G401.6 (cell line): ENCODE results near the gene SAT1.

Experiments
- FAIRE-seq: peaks from 2 replicates; lab custom pipeline; 2012; peaks lifted over from hg19 to GRCh38; lab: Jason Lieb, UNC

The SAT1 gene

DNA sequence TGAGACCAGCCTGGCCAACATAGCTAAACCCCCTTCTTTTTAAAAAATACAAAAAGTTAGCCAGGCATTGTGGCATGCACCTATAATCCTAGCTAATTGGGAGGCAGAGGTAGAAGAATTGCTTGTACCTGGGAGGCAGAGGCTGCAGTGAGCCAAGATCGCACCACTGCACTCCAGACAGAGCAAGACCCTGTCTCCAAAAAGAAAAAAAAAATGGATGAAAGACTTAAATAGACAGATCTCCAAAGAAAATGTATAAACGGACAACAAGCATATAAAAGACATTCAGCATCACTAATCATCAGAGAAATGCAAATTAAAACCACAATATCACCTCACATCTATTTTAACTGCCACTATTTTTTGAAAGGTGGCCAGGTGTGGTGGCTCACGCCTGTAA, 6.6 kb upstream of the SAT1 start:
- no peak for FAIRE-seq

- peak; percentile 50 for FAIRE-seq
Observed at GRCh38 chrX:23779025-23779424, 3.9 kb upstream of the SAT1 start.

- FAIRE-seq: no peak
Observed at GRCh38 chrX:23782455-23782854, 518 bp upstream of the SAT1 start.

- FAIRE-seq: no peak
Observed at GRCh38 chrX:23783589-23784469, 856 bp downstream of the SAT1 start.

DNA sequence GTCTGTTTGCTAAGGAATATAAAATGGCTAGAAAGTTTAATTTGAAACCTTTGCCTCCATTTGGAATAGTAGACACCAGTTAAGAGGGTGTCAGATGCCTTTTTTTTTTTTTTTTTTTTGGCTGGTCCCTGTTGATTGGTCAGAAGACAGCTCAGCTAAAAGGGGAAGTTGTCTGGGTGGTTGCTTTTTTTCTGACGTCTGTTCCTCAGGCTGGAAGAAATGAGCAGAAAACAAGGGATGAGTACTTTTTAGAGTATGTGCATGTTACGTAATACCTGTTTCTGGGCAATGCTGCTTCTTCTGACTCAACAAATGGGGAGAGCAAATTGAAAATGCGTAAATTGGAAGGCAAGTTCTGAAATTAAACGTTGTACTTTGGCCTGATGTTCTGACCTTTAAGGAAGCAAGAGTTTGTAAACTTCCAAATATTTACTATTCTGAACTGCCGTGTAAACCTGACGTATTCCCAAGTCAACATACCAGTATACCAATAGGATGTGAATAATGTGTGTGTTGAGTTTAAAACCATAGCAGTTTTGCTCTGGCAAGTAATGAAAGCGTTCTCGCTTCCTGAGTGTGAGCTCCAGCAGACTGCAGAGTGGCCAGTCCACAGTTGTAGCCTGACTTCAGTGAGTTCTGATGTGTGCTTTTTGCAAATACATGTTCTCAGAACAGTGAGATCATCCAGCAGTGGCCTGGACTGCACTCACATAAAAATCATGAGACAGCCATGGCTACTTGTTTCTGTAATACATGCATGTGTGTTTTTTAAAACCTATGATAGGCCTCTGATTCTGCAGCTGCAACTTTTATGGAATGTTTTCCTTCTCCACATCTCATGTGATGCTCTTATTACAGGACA, 1.7 kb downstream of the SAT1 start:
- no peak for FAIRE-seq

DNA sequence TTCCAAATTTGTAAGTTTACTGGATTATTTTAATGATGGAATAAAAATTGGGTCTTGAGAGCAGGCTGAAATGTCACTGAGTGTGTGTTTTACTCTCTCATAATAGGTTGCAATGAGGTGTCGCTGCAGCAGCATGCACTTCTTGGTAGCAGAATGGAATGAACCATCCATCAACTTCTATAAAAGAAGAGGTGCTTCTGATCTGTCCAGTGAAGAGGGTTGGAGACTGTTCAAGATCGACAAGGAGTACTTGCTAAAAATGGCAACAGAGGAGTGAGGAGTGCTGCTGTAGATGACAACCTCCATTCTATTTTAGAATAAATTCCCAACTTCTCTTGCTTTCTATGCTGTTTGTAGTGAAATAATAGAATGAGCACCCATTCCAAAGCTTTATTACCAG, 2.6 kb downstream of the SAT1 start:
- FAIRE-seq: no peak

GRCh38 chrX:23786268-23786815, 3.4 kb downstream of the SAT1 start:
- FAIRE-seq: no peak

DNA sequence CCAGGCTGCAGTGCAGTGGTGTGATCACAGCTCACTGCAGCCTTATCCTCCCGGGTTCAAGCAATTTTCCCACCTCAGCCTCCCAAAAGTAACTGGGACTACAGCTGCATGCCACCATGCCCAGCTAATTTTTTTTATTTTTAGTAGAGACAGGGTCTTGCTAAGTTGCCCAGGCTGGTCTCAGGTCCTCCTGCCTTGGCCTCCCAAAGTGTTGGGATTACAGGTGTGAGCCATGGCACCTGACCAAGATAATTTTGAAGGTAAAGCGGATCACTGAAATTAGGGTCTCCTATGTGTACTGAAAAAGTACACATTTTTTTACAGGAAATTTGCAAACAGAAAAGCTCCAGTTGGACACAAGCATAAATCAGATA, 4.8 kb downstream of the SAT1 start:
- no peak for FAIRE-seq

DNA sequence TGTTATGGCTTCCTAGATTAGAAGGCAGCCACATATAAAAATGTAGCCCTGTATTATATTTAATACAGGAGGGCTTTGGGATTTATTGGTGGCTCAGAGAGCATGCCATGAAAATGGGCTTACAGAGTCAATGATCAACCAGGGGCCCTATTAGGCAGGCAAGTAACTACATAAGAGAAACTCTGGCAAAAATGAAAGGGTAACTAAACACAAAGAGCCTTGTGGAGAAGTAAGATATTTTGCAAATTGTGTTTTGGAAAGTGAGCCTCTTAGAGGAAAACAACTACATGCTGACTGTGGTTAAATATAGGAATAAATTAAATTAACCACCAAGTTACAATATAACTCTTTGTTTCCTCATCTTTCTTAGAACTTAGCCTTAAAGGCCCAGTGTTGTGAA, 5.5 kb downstream of the SAT1 start:
- FAIRE-seq: no peak

DNA sequence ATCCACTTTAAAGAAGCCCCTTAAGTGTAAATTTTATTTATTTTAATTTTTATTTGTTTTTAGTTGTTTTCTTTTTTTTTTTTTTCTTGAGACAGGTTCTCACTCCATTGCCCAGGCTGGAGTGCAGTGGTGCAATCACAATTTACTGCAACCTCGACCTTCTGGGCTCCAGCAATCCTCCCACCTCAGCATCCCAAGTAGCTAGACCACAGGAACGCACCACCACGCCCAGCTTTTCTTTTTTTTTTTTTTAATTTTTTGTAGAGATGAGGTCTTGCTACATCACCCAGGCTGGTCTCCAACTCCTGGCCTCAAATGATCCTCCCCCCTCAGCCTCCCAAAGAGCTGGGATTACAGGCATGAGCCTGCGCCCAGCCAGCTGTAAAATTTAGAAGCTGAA, 6.0 kb downstream of the SAT1 start:
- FAIRE-seq: peak; percentile 67

DNA sequence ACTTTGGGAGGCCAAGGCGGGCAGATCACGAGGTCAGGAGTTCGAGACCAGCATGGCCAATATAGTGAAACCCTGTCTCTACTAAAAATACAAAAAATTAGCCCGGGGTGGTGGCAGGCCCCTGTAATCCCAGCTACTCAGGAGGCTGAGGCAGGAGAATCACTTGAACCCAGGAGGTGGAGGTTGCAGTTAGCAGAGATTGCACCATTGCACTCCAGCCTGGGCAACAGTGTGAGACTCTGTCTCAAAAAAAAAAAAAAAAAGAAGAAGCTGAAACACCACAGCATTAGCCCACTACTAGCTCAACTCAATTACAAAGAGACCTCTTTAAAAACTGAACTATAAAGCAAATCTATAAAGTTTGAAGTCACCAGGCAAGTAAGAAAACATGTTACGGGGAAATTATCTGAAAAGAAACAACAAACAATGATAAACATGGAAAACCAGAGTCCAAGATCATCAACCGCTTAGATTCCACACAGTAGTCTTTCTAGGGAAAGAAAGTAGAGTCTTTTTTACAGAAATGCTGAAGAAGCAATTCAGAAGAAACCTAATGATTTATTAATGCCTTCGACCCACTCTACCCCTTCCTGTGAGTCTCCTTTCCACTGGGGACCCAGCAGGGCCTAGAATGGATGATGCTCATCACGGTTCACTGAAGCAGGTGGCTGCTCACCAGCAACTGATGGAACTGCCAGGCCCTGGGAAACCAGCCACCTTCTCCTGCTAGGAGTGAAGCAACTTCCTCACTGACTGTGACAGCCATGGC, 6.6 kb downstream of the SAT1 start:
- FAIRE-seq: no peak

- FAIRE-seq: peak; percentile 63
Observed at GRCh38 chrX:23790155-23790497, 7.2 kb downstream of the SAT1 start.

DNA sequence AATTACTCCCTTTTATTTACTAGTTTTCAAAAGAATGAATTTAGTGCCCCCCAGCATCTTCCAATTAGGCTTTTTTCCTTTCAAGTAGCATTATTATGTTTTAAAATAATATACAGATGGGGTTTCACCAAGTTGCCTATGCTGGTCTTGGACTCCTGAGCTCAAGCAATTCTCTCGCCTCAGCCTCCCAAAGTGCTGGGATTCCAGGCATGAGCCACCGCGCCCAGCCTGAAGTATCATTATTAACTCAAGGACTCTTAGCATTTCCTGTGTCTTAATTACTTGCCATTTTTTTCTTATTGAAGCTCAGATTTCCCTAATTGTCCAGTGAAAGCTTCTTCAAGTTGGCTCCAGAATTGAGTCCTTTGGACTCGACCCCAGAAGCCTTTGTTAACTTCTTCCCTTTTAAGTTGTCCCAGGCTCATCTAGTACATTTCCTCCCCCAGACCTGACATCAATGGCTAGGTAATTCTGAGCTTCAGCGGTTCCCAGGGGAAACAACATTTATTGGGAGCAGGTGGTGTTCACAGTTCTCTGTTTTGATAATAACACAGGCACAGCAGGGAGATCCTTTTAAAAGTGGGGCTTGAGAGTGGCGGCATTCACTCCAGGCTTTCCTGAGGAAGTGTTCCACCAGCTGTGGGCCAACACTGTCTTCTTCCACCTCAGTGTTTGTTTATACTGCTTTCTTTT, 10.0 kb downstream of the SAT1 start:
- FAIRE-seq: peak; percentile 94

GRCh38 chrX:23795221-23795620, 12.2 kb downstream of the SAT1 start:
- FAIRE-seq: no peak

GRCh38 chrX:23797371-23798128, 14.6 kb downstream of the SAT1 start:
- peak; percentile 98 for FAIRE-seq

- no peak for FAIRE-seq
Observed at GRCh38 chrX:23799469-23800065, 16.6 kb downstream of the SAT1 start.

DNA sequence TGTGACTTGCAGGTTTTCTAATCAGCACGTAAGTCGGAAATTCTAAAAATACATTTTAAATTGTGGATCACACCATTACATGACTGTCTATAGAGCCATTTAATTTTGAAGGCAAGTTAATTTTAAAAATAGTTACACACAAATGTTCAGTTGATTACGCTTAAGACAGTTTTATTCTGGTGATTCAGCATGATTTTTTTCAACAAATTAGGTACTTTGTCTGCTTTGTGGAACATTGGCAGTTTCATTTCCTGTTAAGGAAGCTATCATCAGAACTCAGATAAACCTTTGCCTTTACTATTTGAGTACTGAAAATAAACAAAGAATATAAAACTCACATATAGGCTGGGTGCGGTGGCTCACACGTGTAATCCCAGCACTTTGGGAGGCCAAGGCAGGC, 19.5 kb downstream of the SAT1 start:
- FAIRE-seq: no peak

DNA sequence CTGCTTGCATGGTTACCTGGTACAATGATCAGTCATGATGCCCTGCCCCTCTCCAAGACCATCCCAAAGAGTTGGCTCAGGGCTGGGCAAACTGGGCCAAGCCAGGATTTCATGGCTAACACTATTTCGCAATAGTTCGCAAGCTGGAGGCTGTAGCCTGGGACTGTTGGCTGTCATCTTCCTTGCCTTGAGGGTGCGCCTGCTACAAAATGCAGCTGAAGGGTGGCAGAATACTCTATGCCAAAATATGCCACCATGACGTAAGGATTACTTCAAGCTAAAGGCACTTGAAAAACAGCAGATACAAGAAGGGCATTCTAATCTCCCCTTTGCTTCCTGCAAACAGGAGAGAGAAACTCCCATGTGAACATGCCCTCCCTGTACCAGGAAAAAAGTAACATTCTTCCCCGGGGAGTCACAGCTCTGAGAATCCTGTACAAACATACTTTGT, 21.0 kb downstream of the SAT1 start:
- FAIRE-seq: peak; percentile 98

GRCh38 chrX:23804578-23804977, 21.6 kb downstream of the SAT1 start:
- FAIRE-seq: no peak

DNA sequence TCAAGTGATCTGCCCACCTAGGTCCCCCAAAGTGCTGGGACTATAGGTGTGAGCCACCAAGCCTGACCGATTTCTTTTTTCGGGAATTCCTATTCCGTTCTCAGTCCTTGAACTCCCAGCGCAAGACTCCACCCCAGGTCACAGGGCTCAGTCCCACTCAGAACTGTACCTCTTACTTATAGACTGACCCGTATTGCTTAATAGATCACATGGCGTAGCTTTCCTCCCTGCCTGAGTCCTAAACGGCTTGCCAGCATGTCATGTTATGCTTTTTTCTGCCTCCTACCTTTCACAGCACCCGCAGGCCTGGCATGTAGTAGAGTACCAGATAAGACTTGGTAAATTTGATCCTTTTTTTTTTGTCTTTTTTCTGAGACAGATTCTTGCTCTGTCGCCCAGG, 22.4 kb downstream of the SAT1 start:
- no peak for FAIRE-seq

GRCh38 chrX:23810279-23810678, 27.3 kb downstream of the SAT1 start:
- no peak for FAIRE-seq
